ENCODE data around the gene SLC1A1.

- no peak for TF ChIP-seq CTCF (IDR thresholded peaks at IDR 0.05)
- TF ChIP-seq POLR2A (IDR thresholded peaks at IDR 0.05): no peak
Observed at GRCh38 chr9:4594545-4594944, 104.3 kb downstream of the SLC1A1 start.

Data from esophagus squamous epithelium (tissue), 4 donors.